Measurements from ENCODE around the gene RARS1.

- TF ChIP-seq, protein P1, sequence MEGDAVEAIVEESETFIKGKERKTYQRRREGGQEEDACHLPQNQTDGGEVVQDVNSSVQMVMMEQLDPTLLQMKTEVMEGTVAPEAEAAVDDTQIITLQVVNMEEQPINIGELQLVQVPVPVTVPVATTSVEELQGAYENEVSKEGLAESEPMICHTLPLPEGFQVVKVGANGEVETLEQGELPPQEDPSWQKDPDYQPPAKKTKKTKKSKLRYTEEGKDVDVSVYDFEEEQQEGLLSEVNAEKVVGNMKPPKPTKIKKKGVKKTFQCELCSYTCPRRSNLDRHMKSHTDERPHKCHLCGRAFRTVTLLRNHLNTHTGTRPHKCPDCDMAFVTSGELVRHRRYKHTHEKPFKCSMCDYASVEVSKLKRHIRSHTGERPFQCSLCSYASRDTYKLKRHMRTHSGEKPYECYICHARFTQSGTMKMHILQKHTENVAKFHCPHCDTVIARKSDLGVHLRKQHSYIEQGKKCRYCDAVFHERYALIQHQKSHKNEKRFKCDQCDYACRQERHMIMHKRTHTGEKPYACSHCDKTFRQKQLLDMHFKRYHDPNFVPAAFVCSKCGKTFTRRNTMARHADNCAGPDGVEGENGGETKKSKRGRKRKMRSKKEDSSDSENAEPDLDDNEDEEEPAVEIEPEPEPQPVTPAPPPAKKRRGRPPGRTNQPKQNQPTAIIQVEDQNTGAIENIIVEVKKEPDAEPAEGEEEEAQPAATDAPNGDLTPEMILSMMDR (conservative IDR thresholded peaks at IDR 0.05; ENCODE audit: low read length): no peak
- no peak for TF ChIP-seq EZH2phosphoT487 (IDR thresholded peaks at IDR 0.05; ENCODE audit: borderline replicate concordance)
These were observed 13.9 kb upstream of the RARS1 start for GRCh38 chr5:168472329-168472728.

Data from Loucy (cell line).